GM12801 (cell line): ENCODE data around the gene TXNDC11.

Source experiments
- TF ChIP-seq, protein P1 (sequence below): IDR thresholded peaks from one replicate; pipeline ENCODE4 v1.5.1; 2011; ENCODE audit warnings: control low read depth; ENCODE audit not compliant: insufficient read length; ENCODE audit errors: extremely low read depth

The TXNDC11 gene

GRCh38 chr16:11743308-11744074 lies 834 bp upstream of the TXNDC11 start:
- TF ChIP-seq, protein P1, sequence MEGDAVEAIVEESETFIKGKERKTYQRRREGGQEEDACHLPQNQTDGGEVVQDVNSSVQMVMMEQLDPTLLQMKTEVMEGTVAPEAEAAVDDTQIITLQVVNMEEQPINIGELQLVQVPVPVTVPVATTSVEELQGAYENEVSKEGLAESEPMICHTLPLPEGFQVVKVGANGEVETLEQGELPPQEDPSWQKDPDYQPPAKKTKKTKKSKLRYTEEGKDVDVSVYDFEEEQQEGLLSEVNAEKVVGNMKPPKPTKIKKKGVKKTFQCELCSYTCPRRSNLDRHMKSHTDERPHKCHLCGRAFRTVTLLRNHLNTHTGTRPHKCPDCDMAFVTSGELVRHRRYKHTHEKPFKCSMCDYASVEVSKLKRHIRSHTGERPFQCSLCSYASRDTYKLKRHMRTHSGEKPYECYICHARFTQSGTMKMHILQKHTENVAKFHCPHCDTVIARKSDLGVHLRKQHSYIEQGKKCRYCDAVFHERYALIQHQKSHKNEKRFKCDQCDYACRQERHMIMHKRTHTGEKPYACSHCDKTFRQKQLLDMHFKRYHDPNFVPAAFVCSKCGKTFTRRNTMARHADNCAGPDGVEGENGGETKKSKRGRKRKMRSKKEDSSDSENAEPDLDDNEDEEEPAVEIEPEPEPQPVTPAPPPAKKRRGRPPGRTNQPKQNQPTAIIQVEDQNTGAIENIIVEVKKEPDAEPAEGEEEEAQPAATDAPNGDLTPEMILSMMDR: no peak

- TF ChIP-seq, protein P1: no peak
These were observed 543 bp downstream of the TXNDC11 start for GRCh38 chr16:11742093-11742535.

- TF ChIP-seq, protein P1: no peak
These were observed 2.1 kb downstream of the TXNDC11 start for GRCh38 chr16:11740567-11740966.

DNA sequence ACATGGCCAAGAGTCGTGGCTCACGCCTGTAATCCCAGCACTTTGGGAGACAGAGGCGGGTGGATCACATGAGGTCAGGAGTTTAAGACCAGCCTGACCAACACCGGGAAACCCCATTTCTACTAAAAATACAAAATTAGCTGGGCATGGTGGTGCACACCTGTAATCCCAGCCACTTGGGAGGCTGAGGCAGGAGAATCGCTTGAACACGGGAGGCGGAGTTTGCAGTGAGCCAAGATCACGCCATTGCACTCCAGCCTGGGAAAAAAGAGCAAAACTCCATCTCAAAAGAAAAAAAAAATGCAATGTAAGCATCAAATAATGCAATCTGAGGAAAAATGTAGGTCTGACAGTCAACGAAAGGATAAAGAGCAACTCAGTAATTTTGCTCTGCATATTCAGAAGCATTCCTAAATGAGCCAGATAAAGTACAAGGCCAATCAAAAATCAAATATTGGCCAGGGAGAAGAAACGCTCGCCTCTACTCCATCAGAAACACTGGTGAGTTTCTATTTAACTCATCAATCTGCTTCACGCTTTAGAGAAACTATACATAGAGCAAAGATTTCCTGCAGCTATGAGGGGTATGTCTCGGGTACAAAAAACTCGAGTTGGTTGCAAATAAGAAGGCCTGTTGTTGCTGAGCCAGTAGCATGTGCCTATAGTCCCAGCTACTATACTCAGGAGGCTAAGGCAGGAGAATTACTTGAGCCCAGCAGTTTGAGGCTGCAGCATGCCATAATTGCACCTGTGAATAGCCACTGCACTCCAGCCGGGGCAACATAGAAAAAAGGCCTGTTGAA lies 3.7 kb downstream of the TXNDC11 start:
- TF ChIP-seq, protein P1: no peak

DNA sequence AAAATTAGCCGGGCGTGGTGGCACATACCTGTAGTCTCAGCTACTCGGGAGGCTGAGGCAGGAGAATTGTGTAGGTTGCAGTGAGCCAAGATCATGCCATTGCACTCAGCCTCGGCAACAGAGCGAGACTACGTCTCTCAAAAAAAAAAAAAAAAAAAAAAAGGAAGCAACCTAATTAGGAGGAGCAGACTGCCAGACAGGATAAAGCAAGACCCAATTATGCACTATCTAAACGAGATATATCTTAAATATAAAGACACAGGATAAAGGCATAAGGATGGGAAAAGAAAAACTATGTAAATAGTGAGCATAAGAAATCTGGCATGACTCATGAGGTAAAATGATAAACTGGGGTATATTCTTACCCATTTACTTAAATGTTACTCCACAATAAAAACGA lies 4.9 kb downstream of the TXNDC11 start:
- TF ChIP-seq, protein P1: no peak

DNA sequence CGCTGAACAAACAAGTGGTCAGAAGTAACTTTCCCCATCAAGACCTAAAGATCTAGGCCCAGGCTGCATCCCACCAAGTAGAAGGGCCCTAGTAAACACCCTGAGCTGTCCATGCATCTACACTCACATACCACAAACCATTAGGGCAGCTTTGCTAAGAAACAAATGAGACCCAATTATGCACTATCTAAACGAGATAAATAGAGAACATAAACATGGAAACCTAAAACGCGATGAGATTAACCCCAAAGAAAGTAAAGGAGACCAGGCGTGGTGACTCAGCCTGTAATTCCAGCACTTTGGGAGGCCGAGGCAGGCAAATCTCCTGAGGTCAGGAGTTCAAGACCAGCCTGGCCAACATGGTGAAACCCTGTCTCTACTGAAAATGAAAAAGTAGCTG lies 5.8 kb downstream of the TXNDC11 start:
- TF ChIP-seq, protein P1: no peak

DNA sequence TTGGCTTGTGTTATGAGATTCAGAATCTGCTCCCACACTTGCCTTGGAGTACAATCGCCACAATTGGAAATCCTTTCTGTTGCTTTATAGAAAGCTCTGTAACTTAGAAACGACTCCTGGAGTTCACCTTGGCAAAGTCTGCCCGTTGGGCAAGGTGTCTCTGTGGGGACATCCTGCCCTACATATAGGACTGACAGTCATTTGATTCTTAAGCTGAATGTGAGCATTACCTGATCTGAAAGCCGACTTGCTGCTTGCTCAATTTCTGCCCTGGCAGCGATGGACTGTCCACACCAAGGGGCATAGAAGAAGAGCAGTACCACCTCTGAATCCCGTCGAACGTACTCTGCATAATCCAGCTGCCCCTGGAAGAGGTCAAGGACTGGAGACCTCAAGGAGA lies 6.9 kb downstream of the TXNDC11 start:
- TF ChIP-seq, protein P1: no peak
